ENCODE measurements around the gene CTIF. TPM values are rescaled to one million over a fixed set of nuclear protein-coding genes. Genes with fewer than 3 reads are reported as not detected.

The CTIF gene
- total RNA-seq, 2 experiments from 2014 or later = 5.7 to 5.9 TPM

DNA sequence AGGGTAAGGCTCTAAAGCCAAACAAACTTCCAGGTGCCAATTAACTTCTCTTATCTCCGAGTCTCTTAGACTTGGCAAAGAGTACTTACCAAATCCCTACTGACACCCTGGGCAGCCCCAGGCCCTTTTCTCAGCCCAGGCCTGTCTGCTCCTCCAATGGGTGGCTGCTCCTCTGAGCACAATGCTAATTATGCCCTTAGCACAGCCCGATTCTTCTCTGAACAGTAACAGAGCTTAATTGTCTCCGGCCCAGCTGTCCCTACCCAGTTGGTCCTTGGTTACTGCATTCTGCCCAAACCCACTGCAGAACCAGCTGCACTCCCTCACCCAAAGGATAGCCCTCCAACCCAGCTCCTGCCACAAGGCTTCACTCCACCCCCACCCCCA, 301.7 kb downstream of the CTIF start:
- H3K36me3 Mint-ChIP-seq = no peaks in the 10 kb centered on the region
- H3K4me1 Mint-ChIP-seq = peaks cover 75% of the 10 kb centered on the region
- H3K27ac Mint-ChIP-seq = no peak overlapping the region
- no peaks in the 10 kb centered on the region for H3K9me3 Mint-ChIP-seq (ENCODE audit: low read depth)
- no peaks in the 10 kb centered on the region for H3K27me3 Mint-ChIP-seq
- CTCF ChIA-PET = no interaction called here
- ATAC-seq (no peak), DNase-seq (no peak)
- H3K4me3 Mint-ChIP-seq = no peak overlapping the region

DNA sequence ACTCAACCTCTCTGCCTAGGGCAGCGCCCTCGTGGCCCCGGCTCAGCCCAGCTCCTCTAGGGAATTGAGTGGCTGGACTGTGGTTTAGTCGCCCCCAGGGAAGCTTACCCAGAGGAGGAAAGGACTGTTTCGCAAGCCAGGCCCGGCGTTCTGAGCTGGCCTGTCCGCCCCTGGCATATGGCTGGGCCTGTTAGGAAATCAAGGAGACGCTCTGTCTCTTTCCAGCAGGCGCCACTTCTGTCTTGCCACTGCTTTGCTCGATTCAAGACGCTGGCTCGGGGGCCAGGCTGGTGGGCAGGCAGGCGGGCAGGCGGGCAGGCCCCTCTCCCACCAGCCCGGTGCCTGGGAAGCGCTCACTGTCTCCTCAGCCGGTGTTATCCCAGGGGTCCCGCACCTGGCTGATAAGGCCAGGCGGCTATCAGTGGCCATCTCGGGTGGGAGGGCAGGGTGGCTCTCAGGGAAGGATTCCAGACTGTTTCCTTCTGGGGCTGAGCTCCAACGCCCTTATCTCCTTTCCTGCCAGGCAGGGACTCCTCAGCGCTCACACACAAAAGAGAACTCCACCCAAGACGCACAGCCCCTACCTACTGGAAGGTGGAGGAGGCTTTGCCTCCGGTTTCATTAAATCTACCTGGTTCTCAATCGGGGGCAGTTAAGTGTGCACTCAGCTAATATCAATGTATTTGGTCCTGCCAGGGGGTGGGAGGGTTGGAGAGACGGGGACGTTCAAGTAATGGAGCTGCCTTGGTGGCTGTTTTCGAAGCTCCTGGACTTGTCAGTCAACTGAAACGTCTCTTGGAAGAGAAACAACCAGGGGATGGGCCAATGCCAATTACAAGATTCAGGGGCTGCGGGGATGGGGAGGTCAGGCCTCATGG, 302.8 kb downstream of the CTIF start:
- DNase-seq = no peak
- H3K4me1 Mint-ChIP-seq = peaks cover 72% of the 10 kb centered on the region
- ATAC-seq = no peak
- H3K27me3 Mint-ChIP-seq = no peaks in the 10 kb centered on the region
- H3K4me3 Mint-ChIP-seq = no peak overlapping the region
- H3K9me3 Mint-ChIP-seq (ENCODE audit: low read depth) = peaks cover 4% of the 10 kb centered on the region
- no peaks in the 10 kb centered on the region for H3K36me3 Mint-ChIP-seq
- CTCF ChIA-PET = interaction anchor here (2.3 kb wide), 1 partner anchor 9 kb away, joined by 7 read pairs; no protein-coding TSS in a partner anchor
- H3K27ac Mint-ChIP-seq = peak overlapping the region; percentile 88

DNA sequence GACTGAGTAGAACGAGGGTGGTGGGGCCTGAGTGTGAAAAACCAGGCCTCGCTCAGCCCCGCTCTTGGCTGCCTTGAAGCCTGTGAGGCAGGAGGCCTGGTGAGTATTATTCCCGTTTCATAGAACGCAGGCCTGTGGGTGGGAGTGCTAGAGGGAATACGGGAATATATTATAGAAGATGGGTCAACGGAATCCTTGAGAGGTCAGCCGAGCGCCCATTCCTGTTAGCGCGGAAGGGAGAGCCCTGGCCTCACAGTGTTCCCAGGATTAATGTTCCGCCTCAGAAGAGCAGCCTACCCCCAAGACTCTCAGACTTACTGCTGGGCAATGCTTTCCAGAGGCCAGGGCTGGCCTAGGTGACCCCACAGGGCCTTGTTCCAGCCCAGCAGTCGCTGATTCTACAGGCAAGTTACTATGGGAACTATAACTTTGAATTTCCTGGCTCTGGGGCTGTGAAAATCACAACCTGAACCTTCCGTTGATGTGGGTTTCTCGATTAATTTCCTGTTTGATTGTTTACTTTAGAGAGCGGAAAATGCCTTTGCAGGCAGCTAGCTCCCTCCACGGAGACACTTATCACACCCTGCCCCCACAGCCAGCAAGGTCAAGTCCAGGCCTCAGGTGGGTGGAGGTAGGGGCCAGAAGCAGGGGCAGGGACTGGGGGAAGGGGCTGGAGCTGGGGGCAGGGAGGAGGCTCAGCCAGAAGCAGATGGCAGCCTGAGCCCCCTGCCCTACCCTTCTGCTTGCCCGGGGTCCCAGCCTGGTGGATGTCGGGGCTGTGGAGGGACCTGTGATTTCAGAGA, 303.6 kb downstream of the CTIF start:
- Mint-ChIP-seq H3K4me1 (peaks cover 66% of the 10 kb centered on the region), H3K36me3 (no peaks in the 10 kb centered on the region), H3K4me3 (no peak overlapping the region), H3K9me3 (ENCODE audit: low read depth) (peaks cover 5% of the 10 kb centered on the region), H3K27ac (peak overlapping the region; percentile 88), H3K27me3 (no peaks in the 10 kb centered on the region)
- ATAC-seq (peak; percentile 85), DNase-seq (peak; percentile 78)
- CTCF ChIA-PET = interaction anchor here (2.3 kb wide), 1 partner anchor 10 kb away, joined by 7 read pairs; no protein-coding TSS in a partner anchor

DNA sequence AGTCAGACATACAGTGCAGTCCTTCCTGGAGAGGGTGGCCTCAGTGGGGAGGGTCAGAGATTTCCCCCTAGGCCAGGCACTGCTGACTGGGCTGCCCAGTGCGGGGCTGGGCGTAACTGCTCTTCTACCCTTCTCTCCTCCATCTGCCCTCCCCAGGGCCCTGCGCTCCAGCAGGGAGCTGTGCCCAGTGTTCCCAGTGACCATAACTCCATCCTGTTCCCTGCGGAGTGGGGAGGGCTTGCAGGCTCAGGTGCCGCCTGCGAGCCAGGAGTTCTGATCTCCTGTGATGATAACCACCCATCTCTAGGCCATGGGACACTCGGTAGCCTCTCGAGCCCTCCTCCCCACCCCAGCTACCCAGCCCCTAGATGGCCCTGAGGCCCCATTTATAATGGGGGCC, 304.3 kb downstream of the CTIF start:
- H3K4me3 Mint-ChIP-seq = no peak overlapping the region
- peak overlapping the region; percentile 88 for H3K27ac Mint-ChIP-seq
- no peak for DNase-seq
- ATAC-seq = no peak
- H3K4me1 Mint-ChIP-seq = peaks cover 61% of the 10 kb centered on the region
- H3K36me3 Mint-ChIP-seq = no peaks in the 10 kb centered on the region
- no peaks in the 10 kb centered on the region for H3K27me3 Mint-ChIP-seq
- CTCF ChIA-PET = interaction anchor here (0.7 to 2.3 kb wide), 3 partner anchors 10 to 29 kb away, joined by 3 to 7 read pairs (median 4); no protein-coding TSS in a partner anchor
- H3K9me3 Mint-ChIP-seq (ENCODE audit: low read depth) = peaks cover 5% of the 10 kb centered on the region

DNA sequence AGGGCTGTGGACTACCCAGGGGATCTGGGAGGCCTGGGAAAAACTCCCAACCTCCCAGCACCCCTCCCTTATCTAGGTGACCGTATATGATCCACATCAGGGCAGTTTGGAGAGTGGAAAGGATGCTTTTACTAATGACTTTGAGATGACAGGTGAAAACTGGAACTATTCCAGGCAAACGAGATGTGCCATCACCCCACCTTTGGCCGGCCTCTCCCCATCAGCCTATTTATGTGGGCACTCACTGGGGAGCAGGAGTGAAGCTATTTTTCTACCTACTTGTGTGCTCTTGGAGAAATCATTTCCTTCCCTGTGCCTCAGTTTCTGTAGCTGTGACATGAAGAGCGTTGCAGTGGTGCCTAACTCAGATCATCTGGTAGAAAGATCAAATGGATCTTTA, 304.8 kb downstream of the CTIF start:
- peak overlapping the region; percentile 88 for H3K27ac Mint-ChIP-seq
- H3K9me3 Mint-ChIP-seq (ENCODE audit: low read depth) = peaks cover 5% of the 10 kb centered on the region
- no peak overlapping the region for H3K4me3 Mint-ChIP-seq
- DNase-seq = no peak
- H3K27me3 Mint-ChIP-seq = no peaks in the 10 kb centered on the region
- H3K36me3 Mint-ChIP-seq = no peaks in the 10 kb centered on the region
- CTCF ChIA-PET = interaction anchor here (0.7 to 1.5 kb wide), 2 partner anchors 25 to 30 kb away, joined by 3 to 4 read pairs; no protein-coding TSS in a partner anchor
- no peak for ATAC-seq
- H3K4me1 Mint-ChIP-seq = peaks cover 57% of the 10 kb centered on the region

DNA sequence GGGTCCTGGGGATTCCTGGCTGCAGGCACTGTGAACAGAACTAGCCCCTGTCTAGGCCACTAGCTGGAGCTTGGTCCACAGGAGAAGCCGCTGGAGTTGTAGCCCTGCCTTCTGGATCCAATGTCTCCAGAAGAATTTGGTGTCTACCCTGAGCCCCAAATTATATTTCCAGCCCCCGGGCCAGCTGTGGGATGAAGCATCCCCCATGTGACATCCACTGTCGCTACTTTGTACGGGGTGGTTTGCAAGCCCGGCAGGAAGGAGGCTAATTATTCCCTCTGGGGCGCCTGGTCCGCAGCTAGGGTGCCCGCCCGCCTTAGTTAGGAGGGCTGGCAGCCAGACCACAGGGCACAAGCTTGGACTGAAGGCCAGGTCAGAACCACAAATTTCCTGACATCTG, 305.4 kb downstream of the CTIF start:
- Mint-ChIP-seq H3K9me3 (ENCODE audit: low read depth) (peaks cover 5% of the 10 kb centered on the region), H3K27me3 (no peaks in the 10 kb centered on the region), H3K27ac (no peak overlapping the region), H3K4me3 (no peak overlapping the region), H3K36me3 (no peaks in the 10 kb centered on the region), H3K4me1 (peaks cover 50% of the 10 kb centered on the region)
- CTCF ChIA-PET = interaction anchor here (1.5 kb wide), 1 partner anchor 24 kb away, joined by 4 read pairs; no protein-coding TSS in a partner anchor
- ATAC-seq (no peak), DNase-seq (no peak)

DNA sequence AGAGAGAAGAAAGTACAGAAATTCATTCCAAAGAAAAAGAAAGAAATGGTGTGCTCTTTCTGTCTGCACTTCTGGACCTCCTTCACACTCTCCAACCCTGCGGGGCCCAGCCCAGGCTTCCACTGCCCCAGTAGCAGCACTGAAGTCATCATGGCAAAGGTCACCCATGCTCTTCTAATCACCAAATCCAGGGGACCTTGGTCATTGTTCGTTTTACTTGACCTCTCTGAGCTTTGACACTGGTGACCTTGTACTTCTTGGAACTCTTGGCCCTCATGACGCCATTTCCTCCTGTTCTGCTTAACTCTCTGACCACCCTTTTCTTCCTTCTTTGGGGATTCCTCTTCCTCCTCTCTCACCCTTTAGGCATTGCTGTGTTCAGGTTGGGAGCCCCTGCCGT, 306.3 kb downstream of the CTIF start:
- Mint-ChIP-seq H3K4me1 (peaks cover 43% of the 10 kb centered on the region), H3K4me3 (no peak overlapping the region)
- CTCF ChIA-PET = no interaction called here

DNA sequence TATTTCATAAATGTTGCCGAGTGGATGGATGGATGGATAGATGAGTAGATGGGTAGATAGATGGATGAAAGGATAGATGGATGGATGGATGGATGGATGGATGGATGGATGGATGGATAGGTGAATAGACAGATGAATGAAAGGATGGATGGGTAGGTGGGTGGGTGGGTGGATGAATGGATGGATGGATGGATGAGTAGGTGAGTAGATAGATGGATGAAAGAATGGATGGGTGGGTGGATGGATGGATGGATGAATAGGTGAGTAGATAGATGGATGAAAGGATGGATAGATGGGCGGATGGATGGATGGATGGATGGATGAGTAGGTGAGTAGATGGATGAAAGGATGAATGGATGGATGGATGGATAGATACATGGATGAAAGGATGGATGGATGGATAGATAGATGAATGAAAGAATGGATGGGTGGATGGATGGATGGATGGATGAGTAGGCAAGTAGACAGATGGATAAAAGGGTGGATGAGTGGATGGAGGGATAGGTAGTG, 307.6 kb downstream of the CTIF start:
- DNase-seq = no peak
- Mint-ChIP-seq H3K4me1 (peaks cover 41% of the 10 kb centered on the region), H3K9me3 (ENCODE audit: low read depth) (peaks cover 5% of the 10 kb centered on the region), H3K27me3 (no peaks in the 10 kb centered on the region), H3K36me3 (no peaks in the 10 kb centered on the region), H3K27ac (no peak overlapping the region), H3K4me3 (no peak overlapping the region)
- no peak for ATAC-seq
- CTCF ChIA-PET = interaction anchor here (0.7 kb wide), 2 partner anchors 176 to 1122 kb away, joined by 4 read pairs; no protein-coding TSS in a partner anchor

More for the DNA sequence above, 306.3 kb downstream of the CTIF start:
- H3K27me3 Mint-ChIP-seq = no peaks in the 10 kb centered on the region
- H3K9me3 Mint-ChIP-seq (ENCODE audit: low read depth) = peaks cover 5% of the 10 kb centered on the region
- ATAC-seq (no peak), DNase-seq (no peak)
- no peaks in the 10 kb centered on the region for H3K36me3 Mint-ChIP-seq
- H3K27ac Mint-ChIP-seq = peak overlapping the region; percentile 12

DNA sequence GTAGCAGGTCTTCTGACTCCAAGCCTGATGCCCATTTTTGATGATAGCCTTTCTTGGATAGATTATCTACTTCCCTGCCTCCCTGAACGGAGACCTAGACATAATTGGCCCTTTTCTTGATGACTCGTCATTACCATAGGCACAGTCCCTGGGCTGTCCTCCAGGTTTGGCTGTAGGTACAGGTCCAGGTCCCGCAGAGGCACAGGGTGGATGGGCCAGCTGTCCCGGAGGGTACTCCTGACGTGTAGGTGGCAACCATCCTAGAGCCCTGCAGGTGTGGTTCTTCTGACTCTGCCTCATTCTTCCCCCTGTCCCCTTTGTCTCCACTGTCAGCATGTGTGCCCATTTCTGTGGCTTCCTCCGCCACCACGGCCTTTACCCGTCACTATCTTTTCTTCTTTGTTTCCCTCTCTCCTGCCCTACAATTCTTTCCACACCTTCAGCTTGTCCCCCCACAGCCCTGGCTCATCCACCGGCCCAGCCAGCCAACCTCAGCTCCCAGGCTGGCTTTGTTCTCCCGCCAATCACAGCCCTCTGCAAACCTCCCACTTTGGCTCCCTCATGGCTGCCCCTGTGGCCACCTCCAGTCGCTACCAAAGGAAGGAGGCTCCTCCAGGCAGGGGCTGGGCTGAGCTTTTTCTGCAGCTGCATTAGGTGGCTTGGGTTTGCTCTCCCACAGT, 309.1 kb downstream of the CTIF start:
- no peak overlapping the region for H3K4me3 Mint-ChIP-seq
- H3K9me3 Mint-ChIP-seq (ENCODE audit: low read depth) = peaks cover 5% of the 10 kb centered on the region
- ATAC-seq (no peak), DNase-seq (no peak)
- CTCF ChIA-PET = no interaction called here
- H3K4me1 Mint-ChIP-seq = peaks cover 37% of the 10 kb centered on the region
- no peak overlapping the region for H3K27ac Mint-ChIP-seq
- H3K36me3 Mint-ChIP-seq = no peaks in the 10 kb centered on the region
- no peaks in the 10 kb centered on the region for H3K27me3 Mint-ChIP-seq

DNA sequence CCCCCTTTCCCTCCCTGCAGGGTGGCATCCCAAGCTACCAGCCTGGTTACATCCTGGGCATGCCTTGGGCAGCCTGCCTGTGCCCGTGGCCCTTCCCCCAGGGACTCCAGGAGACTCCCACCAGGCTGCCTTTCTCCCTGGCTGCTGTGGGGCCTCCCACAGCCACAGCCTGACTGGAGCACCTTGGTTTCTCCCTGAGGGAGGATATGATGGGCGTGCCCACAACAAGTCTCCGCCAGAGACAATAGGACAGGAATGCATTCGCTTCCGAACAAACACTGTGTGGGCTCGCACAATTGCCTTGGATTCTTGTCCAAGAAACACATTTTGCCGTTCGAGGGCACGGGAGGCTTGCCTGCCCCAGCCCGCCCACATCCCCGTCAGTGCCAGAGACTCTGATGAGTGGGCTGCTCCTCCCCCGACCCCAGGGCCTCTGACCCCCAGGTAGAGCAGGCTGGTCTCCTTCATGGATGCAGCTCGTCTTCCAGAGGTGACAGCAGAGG, 309.9 kb downstream of the CTIF start:
- Mint-ChIP-seq H3K27ac (no peak overlapping the region), H3K36me3 (no peaks in the 10 kb centered on the region), H3K4me1 (peaks cover 35% of the 10 kb centered on the region), H3K4me3 (no peak overlapping the region), H3K27me3 (no peaks in the 10 kb centered on the region), H3K9me3 (ENCODE audit: low read depth) (peaks cover 5% of the 10 kb centered on the region)
- no peak for DNase-seq
- CTCF ChIA-PET = no interaction called here
- no peak for ATAC-seq

DNA sequence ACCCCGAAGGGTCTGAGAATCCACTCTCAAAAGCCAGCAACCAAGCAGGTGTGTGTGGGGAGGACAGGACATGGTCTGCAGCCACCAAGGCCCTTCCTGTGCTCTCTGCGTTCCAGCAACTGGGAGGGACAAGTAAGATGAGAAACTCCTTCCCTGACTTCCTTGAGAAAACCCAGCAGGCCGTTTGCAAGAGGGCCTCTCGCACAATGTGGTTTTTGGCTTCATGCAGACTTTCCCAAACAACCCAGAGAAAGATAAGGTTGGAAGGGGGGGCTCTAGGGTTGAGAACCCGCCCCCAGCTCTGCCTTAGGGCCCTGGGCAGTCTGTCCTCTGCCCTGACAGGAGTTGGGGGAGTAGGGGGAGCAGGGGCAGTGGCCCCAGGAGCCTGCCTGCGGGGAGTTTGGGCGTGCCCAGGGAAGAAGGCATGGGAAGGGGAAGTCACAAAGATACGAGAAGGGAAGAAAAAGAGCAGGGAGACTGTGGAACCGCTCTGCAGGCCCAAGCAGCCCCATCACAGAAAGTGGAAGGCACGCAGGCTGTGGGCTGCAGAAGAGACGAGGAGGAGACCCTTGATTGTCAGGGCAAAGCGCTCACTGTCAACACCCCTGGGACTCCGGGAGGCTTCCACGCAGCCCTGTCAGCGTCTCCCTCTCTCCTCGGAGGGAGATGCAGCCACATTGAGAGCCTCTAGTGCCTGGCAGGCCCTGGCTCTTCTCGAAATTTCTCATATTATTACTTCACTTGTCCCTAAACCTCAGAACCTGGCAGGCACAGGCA, 312.2 kb downstream of the CTIF start:
- Mint-ChIP-seq H3K27ac (no peak overlapping the region), H3K4me3 (no peak overlapping the region), H3K9me3 (ENCODE audit: low read depth) (peaks cover 5% of the 10 kb centered on the region), H3K4me1 (peaks cover 29% of the 10 kb centered on the region), H3K27me3 (no peaks in the 10 kb centered on the region), H3K36me3 (no peaks in the 10 kb centered on the region)
- ATAC-seq (no peak), DNase-seq (no peak)
- CTCF ChIA-PET = no interaction called here

DNA sequence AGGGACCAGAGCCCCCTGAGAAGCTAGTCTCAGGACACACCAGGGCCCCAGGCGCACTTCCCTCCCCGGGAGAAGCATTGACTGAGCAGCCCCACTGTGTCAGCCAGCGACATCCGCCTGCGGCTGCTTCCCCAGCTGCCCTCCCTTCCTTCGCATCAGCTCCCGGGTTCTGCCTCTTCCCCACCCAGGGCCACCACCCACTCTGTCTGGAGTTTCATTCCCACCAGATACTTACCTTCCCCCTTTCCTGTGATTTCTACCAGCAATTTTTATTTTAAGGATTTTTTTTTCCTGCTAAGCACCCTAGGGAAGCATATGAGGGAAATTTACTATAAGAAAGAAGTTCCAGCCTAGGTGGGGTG, 312.7 kb downstream of the CTIF start:
- peaks cover 34% of the 10 kb centered on the region for H3K4me1 Mint-ChIP-seq
- peaks cover 2% of the 10 kb centered on the region for H3K9me3 Mint-ChIP-seq (ENCODE audit: low read depth)
- no peak overlapping the region for H3K27ac Mint-ChIP-seq
- CTCF ChIA-PET = no interaction called here
- H3K27me3 Mint-ChIP-seq = no peaks in the 10 kb centered on the region
- H3K4me3 Mint-ChIP-seq = no peak overlapping the region
- no peak for ATAC-seq
- H3K36me3 Mint-ChIP-seq = no peaks in the 10 kb centered on the region
- no peak for DNase-seq
